Stimulated activated CD4-positive, alpha-beta T cell treated with anti-CD3 and anti-CD28 coated beads, Interleukin-1b, Interleukin-23, amount 100 ng/mL, for 48 hours (primary cell): ENCODE data around the gene APOA1.

ENCODE experiments used
- DNase-seq: peaks from one replicate; pipeline ENCODE4 v3.0.0-alpha.2; 2020

Gene APOA1

DNA sequence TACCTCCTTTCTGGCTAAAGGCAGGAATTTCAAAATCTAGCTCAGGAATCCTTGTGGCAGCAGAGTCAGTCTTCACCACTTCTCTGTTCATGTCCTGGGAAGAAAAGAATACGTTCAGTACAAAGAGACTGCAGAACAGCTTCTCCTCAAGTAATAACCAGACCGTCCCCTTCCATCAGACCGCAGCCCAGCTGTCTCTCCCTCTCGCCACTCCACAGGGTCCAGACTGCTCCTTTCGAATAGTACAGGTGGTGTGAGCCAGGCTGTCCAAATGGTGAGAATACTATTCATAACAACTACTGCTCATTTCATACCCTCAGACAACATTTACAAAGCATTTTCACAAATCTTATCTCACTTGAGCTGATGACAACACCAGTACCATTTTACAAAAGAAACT is 50.5 kb downstream of the APOA1 start:
- no peak for DNase-seq

DNA sequence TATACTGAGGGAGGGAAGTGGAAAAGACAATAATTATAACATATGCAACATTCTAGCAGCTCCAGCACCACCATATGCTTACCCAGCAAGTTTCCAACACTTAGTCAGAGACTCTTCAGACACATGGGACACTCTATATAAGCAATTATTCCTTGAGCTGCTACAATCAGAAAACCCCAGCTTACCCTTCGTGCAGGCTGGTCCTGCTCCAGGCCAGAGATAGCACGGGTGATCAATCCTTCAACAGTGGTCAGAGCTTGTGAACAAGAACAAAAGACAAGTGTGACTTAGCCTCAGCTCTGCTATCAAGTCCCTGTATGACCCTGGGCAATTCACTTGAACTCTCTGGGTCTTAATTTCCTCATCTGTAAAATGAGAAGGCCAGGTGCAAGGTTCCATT is 51.1 kb downstream of the APOA1 start:
- DNase-seq: no peak
